Heart right ventricle (tissue), 16 donors: ENCODE data around the gene LMOD1. TPM values are rescaled to one million over a fixed set of nuclear protein-coding genes. Genes with fewer than 3 reads are reported as not detected.

ENCODE experiments used
- ATAC-seq, 8 donors: fragments of 200-7000 bp; cut with Tn5 transposase; one replicate each; pipeline ENCODE4 v1.9.1; 2020; ENCODE audit warnings: mild to moderate bottlenecking in 8 of 8, moderate library complexity in 8 of 8, moderate number of reproducible peaks in 1 of 8
- DNase-seq, 2 donors: peaks; one replicate each; pipeline ENCODE4 v3.0.0-alpha.2; 2020
- H3K27ac ChIP-seq, 10 donors: fragments of 200-600 bp; sonication (generic) in 2 of 10; one replicate each; pipeline versions ENCODE4 v1.5.0 to v1.8.0; 2020 to 2022; ENCODE audit warnings: mild to moderate bottlenecking in 3 of 10
- H3K27me3 ChIP-seq, 7 donors: fragments of 200-600 bp; one replicate each; pipeline ENCODE4 v1.8.0; 2021 to 2022; ENCODE audit warnings: mild to moderate bottlenecking in 2 of 7
- H3K36me3 ChIP-seq, 9 donors: fragments of 200-600 bp; sonication (generic) in 1 of 9; one replicate each; pipeline versions ENCODE4 v1.5.0 to v1.8.0; 2020 to 2022; ENCODE audit warnings: mild to moderate bottlenecking in 2 of 9
- H3K4me1 ChIP-seq, 9 donors: fragments of 200-600 bp; sonication (generic) in 1 of 9; one replicate each; pipeline versions ENCODE4 v1.5.0 to v1.8.0; 2020 to 2022; ENCODE audit warnings: mild to moderate bottlenecking in 4 of 9
- H3K4me3 ChIP-seq, 10 donors: fragments of 200-600 bp; sonication (generic) in 2 of 10; one replicate each; pipeline versions ENCODE4 v1.5.0 to v1.8.0; 2020 to 2022; ENCODE audit warnings: mild to moderate bottlenecking in 7 of 10, moderate library complexity in 2 of 10
- H3K9me3 ChIP-seq, 11 donors: fragments of 200-600 bp in 10 of 11; sonication (generic) in 2 of 11; one replicate each; pipeline versions ENCODE4 v1.5.0 to v1.8.0; 2013 to 2022; ENCODE audit warnings: mild to moderate bottlenecking in 2 of 11, control low read depth in 1 of 11, moderate library complexity in 1 of 11
- WGBS, 2 donors: extraction: QIAGEN DNeasy Blood & Tissue Kit; methylation state at CpG; one replicate each; pipeline ENCODE4 v1.1.7; 2013; ENCODE audit warnings: inconsistent platforms in 1 of 2; 5-methylcytosine and 5-hydroxymethylcytosine counted together
- intact Hi-C, 10 donors: fragments of 100-400 bp; cut with DNase I; formaldehyde crosslinking; loops; one replicate each; pipeline versions ENCODE4 v1.11.1 to v1.14.2; 2022
- microRNA-seq, 2 donors: library from miRNA; unstranded; fragments of <30 nt; microRNA quantifications; one replicate each; pipeline ENCODE4 v1.2.0, GENCODE V29; 2021
- polyA plus RNA-seq, 2 donors: library from polyadenylated mRNA; stranded (reverse); fragments of 200-250 nt; gene quantifications; one replicate each; pipeline ENCODE4 v1.2.3, GENCODE V29; 2013
- total RNA-seq, 10 donors: library from RNA; stranded (reverse); fragmentation: NEBNext Ultra II Directional in 3 of 10; extraction: Animal tissue kit (Norgen Biotek cat#: 25700) in 3 of 10; gene quantifications; one replicate each; pipeline versions ENCODE4 v1.2.1 to v1.2.4, GENCODE V29; 2021 to 2023
- TF ChIP-seq, protein P1 (sequence below), 9 donors: fragments of 200-600 bp; sonication (generic) in 2 of 9; IDR thresholded peaks; one replicate each; pipeline versions ENCODE4 v1.5.0 to v1.8.0; 2021 to 2022; ENCODE audit warnings: antibody characterized with exemption in 9 of 9, mild to moderate bottlenecking in 5 of 9, moderate library complexity in 1 of 9
- donor health status: Arrhythmogenic right ventricular cardiomyopathy.
- donor health status: ischemic (EF 13 %, LVEDD 7.1; RV severe dilation, severe dysfunction).
- donor health status: healthy with polysubstance abuse.
- donor health status: DM: no; HTN: yes; CAD: no.
- donor health status: DM: no; HTN: no; CAD: no.
- donor health status: ischemic (EF 25% LVEDD 6.9; RV normal size, moderate dysfunction).
- donor health status: ischemic (EF 25% LVEDD 5.7; RV mildly dilated, moderate dysfunction).
- donor health status: healthy.
- donor health status: DM: yes; HTN: yes; CAD: no.
- donor health status: Ischemic cardiomyopathy.
- donor health status: ischemic (EF 35%, LVEDD 5.7; RV mildly dilated, moderate dysfunction).
- donor health status: nonischemic (EF 11% LVEDD 7.7; RV severe dilation, severe dysfunction).
- donor health status: DM: yes; HTN: yes; CAD: no.
- donor health status: PGD.
- donor health status: ischemic (EF 29% LVEDD 5.4; RV normal size, mild dysfunction).
- donor health status: nonischemic (EF 23%, LVEDD 6.1; RV moderate dilation, normal function).

Gene LMOD1
- total and polyA plus RNA-seq, 12 donors = 3.6 to 22.7 (median 9.8) TPM

DNA sequence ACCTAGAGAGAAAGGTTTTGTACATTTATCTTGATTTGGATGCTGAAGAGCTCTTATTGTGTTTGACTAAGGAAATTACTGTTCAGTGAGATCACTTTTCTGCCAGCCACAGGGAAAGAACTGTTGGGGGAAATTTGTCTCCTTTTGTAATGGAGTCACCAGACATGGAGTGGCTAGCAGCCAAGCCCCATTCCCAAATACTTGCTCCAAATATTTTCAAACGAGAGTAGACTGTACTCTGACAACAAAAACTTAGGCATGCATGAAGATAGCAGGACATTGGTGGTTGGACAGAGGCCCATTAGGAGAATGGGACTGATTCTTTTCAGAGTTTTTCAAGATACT, 96.3 kb downstream of the LMOD1 start:
- no peak overlapping the region for H3K4me3 ChIP-seq
- intact Hi-C loops = no loop called here
- WGBS, 2 donors = 8 to 15% methylated on average over 1 of the region's 1 CpG
- peaks cover 4 to 80% (median 32%) of the 10 kb centered on the region in 9 donors for H3K36me3 ChIP-seq
- H3K4me1 ChIP-seq = peaks cover 15 to 51% (median 27%) of the 10 kb centered on the region in 9 donors
- TF ChIP-seq, protein P1, sequence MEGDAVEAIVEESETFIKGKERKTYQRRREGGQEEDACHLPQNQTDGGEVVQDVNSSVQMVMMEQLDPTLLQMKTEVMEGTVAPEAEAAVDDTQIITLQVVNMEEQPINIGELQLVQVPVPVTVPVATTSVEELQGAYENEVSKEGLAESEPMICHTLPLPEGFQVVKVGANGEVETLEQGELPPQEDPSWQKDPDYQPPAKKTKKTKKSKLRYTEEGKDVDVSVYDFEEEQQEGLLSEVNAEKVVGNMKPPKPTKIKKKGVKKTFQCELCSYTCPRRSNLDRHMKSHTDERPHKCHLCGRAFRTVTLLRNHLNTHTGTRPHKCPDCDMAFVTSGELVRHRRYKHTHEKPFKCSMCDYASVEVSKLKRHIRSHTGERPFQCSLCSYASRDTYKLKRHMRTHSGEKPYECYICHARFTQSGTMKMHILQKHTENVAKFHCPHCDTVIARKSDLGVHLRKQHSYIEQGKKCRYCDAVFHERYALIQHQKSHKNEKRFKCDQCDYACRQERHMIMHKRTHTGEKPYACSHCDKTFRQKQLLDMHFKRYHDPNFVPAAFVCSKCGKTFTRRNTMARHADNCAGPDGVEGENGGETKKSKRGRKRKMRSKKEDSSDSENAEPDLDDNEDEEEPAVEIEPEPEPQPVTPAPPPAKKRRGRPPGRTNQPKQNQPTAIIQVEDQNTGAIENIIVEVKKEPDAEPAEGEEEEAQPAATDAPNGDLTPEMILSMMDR (IDR thresholded peaks at IDR 0.05) = no peak
- DNase-seq (peak in 1 of 2 donors; percentile 53), ATAC-seq (peak; percentile 25 to 84 (median 72))
- H3K9me3 ChIP-seq = no peaks in the 10 kb centered on the region
- H3K27ac ChIP-seq = peak overlapping the region; percentile 5 to 73 (median 56)
- no peaks in the 10 kb centered on the region for H3K27me3 ChIP-seq

DNA sequence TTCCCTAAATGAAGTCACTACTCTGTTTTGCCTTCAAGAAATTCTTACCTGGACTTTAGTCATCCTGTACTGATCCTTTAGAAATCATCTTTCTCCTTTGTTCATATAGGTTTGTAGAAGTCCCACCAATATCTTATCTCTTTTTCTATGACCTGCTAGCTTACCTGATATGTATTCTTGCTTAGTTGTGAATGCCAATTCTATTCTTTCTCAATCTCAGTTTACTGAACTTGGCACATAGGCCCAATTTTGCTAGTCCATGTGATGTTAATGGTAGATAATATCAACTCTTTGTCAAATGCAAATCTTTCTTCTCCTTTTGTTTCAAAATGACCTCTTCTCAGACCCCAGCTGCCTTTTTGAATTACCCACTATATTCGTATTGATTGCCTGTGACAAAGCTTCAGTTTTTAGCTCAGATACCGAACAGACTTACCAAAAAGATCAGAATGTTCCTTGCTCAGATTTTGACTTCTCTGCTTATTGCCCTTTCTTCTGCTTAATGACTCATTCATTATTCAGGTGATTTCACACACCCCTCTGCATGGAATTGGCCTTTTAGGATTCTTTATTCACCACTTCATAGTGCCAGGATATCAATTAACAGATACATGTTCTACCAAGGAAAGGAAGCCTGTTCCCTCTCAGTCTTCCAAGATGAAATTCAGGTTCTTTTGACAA, 96.8 kb downstream of the LMOD1 start:
- H3K36me3 ChIP-seq = peaks cover 4 to 75% (median 27%) of the 10 kb centered on the region in 9 donors
- peak in 2 of 8 donors; percentile 12 to 27 for ATAC-seq
- no peaks in the 10 kb centered on the region for H3K9me3 ChIP-seq
- peak overlapping the region in 9 of 10 donors; percentile 23 to 73 (median 58) for H3K27ac ChIP-seq
- TF ChIP-seq, protein P1 (IDR thresholded peaks at IDR 0.05) = no peak
- intact Hi-C loops = no loop called here
- no peak for DNase-seq
- peaks cover 15 to 51% (median 27%) of the 10 kb centered on the region in 9 donors for H3K4me1 ChIP-seq
- 65 to 66% methylated on average over 2 of the region's 2 CpGs for WGBS, 2 donors
- no peaks in the 10 kb centered on the region for H3K27me3 ChIP-seq
- no peak overlapping the region for H3K4me3 ChIP-seq

DNA sequence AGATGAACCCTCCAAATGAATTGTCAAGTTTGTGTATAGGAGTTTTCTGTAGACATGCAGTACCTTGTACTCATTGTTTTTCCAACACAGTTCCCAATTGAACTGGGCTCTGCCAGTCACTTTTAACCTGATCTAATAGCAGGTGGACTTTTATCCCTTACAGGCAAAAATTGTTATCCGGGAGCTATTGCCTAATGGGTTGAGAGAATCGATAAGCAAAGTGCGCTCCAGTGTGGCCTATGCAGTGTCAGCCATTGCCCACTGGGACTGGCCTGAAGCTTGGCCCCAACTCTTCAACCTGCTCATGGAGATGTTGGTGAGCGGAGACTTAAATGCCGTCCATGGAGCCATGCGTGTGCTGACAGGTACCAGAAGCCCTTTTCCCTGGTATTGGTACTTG, 98.1 kb downstream of the LMOD1 start:
- H3K36me3 ChIP-seq = peaks cover 2 to 62% (median 18%) of the 10 kb centered on the region in 9 donors
- DNase-seq = no peak
- H3K4me3 ChIP-seq = no peak overlapping the region
- 95 to 96% methylated on average over 6 of the region's 6 CpGs for WGBS, 2 donors
- peak overlapping the region in 2 of 10 donors; percentile 25 to 73 for H3K27ac ChIP-seq
- no peak for ATAC-seq
- peaks cover 15 to 51% (median 27%) of the 10 kb centered on the region in 9 donors for H3K4me1 ChIP-seq
- no peaks in the 10 kb centered on the region for H3K9me3 ChIP-seq
- intact Hi-C loops = no loop called here
- no peaks in the 10 kb centered on the region for H3K27me3 ChIP-seq
- TF ChIP-seq, protein P1 (IDR thresholded peaks at IDR 0.05) = no peak

DNA sequence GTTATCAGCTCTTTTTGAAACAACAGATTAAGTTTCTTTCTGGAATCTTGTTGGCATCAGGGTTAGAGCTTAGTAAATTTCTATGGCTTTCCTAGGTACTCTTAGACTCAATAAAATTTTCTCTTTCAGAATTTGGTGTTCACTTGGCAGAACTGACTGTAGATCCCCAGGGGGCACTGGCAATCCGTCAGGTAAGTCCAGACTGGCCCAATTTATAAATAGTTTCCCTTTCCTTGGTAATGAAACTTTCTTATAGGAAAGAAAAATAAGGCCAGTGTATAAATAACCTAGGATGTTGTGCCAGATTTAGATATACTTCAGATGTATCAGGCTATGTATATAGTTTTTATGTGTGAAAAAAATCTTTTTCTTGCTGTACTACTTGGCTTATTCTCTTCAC, 99.2 kb downstream of the LMOD1 start:
- no peak overlapping the region for H3K27ac ChIP-seq
- TF ChIP-seq, protein P1 (IDR thresholded peaks at IDR 0.05) = no peak
- peaks cover 0 to 53% (median 9%) of the 10 kb centered on the region in 9 donors for H3K36me3 ChIP-seq
- H3K27me3 ChIP-seq = no peaks in the 10 kb centered on the region
- H3K4me3 ChIP-seq = no peak overlapping the region
- peaks cover 15 to 61% (median 27%) of the 10 kb centered on the region in 9 donors for H3K4me1 ChIP-seq
- ATAC-seq = no peak
- intact Hi-C loops = no loop called here
- 45 to 58% methylated on average over 1 of the region's 1 CpG for WGBS, 2 donors
- no peaks in the 10 kb centered on the region for H3K9me3 ChIP-seq
- no peak for DNase-seq

Small RNAs within 50 kb of the gene (microRNA-seq; reads per million reads assigned to microRNA genes)
- gene MIR6739 = 0 reads per million in 2 donors

Other genes with a start within 250 kb of the LMOD1 start
- gene IPO9, start 117.4 kb downstream of the LMOD1 start, total RNA-seq = 10 to 100 TPM; 21.9 to 31.4 (median 27.2) TPM
- 10 to 100 TPM; 12.0 to 12.9 TPM for gene IPO9, start 117.4 kb downstream of the LMOD1 start, polyA plus RNA-seq
- 100 to 1,000 TPM; 104 to 214 (median 130) TPM for gene SHISA4, start 57.6 kb downstream of the LMOD1 start, total RNA-seq
- gene SHISA4, start 57.6 kb downstream of the LMOD1 start, polyA plus RNA-seq = 10 to 100 TPM; 72.6 to 75.8 TPM
- 100 to 1,000 TPM in 2 of 10 donors, 10 to 100 TPM in 8; 71.1 to 113 (median 88.9) TPM for gene TIMM17A, start 9.0 kb upstream of the LMOD1 start, total RNA-seq
- 100 to 1,000 TPM in 1 of 2 donors, 10 to 100 TPM in 1; 49.7 to 105 TPM for gene TIMM17A, start 9.0 kb upstream of the LMOD1 start, polyA plus RNA-seq
- 10 to 100 TPM; 11.1 to 27.4 (median 15.7) TPM for gene RNPEP, start 36.1 kb upstream of the LMOD1 start, total RNA-seq
- gene RNPEP, start 36.1 kb upstream of the LMOD1 start, polyA plus RNA-seq = 10 to 100 TPM; 13.8 to 24.0 TPM
- gene ELF3, start 64.0 kb upstream of the LMOD1 start, total RNA-seq = 100 to 1,000 TPM in 1 of 10 donors, 10 to 100 TPM in 1, 1 to 10 TPM in 3, under 1 TPM in 3, not detected in 2; 0.09 to 255 (median 1.4) TPM
- gene ELF3, start 64.0 kb upstream of the LMOD1 start, polyA plus RNA-seq = 1 to 10 TPM in 1 of 2 donors, under 1 TPM in 1; 0.51 to 2.7 TPM
- under 1 TPM in 4 of 10 donors, not detected in 6; 0.04 to 0.20 (median 0.06) TPM for gene GPR37L1, start 176.4 kb upstream of the LMOD1 start, total RNA-seq
- under 1 TPM in 1 of 2 donors, not detected in 1; 0.03 TPM for gene GPR37L1, start 176.4 kb upstream of the LMOD1 start, polyA plus RNA-seq
- 10 to 100 TPM; 70.9 to 92.7 (median 83.4) TPM for gene ARL8A, start 198.2 kb upstream of the LMOD1 start, total RNA-seq
- gene ARL8A, start 198.2 kb upstream of the LMOD1 start, polyA plus RNA-seq = 10 to 100 TPM; 21.5 to 29.6 TPM
- gene PTPN7, start 214.1 kb upstream of the LMOD1 start, total RNA-seq = 1 to 10 TPM in 2 of 10 donors, under 1 TPM in 8; 0.09 to 6.2 (median 0.47) TPM
- gene PTPN7, start 214.1 kb upstream of the LMOD1 start, polyA plus RNA-seq = under 1 TPM; 0.32 to 0.51 TPM
- 10 to 100 TPM in 2 of 10 donors, 1 to 10 TPM in 3, under 1 TPM in 5; 0.19 to 13.5 (median 1.0) TPM for gene LGR6, start 247.3 kb upstream of the LMOD1 start, total RNA-seq
- 1 to 10 TPM; 3.2 to 3.7 TPM for gene LGR6, start 247.3 kb upstream of the LMOD1 start, polyA plus RNA-seq